Nephron (organoid): ENCODE results near the gene MELTF.

Experiments
- H3K27ac Mint-ChIP-seq, 3 experiments: 2 replicates each; pipeline ENCODE4 v1.8.0; 2020; ENCODE audit warnings: mixed read lengths in 3 of 3, mild to moderate bottlenecking in 2 of 3, moderate library complexity in 1 of 3
- H3K27me3 Mint-ChIP-seq: 2 replicates; pipeline ENCODE4 v1.8.0; 2021; ENCODE audit warnings: low read depth, mild to moderate bottlenecking, moderate library complexity, mixed read lengths
- H3K36me3 Mint-ChIP-seq: 2 replicates; pipeline ENCODE4 v1.8.0; 2020; ENCODE audit warnings: low read depth, mixed read lengths
- H3K4me1 Mint-ChIP-seq: 2 replicates; pipeline ENCODE4 v1.8.0; 2020; ENCODE audit warnings: mixed read lengths
- H3K4me3 Mint-ChIP-seq, 3 experiments: 2 replicates each; pipeline ENCODE4 v1.8.0; 2020; ENCODE audit warnings: mild to moderate bottlenecking in 3 of 3, mixed read lengths in 3 of 3, moderate library complexity in 2 of 3
- H3K9me3 Mint-ChIP-seq: 2 replicates; pipeline ENCODE4 v1.8.0; 2020; ENCODE audit warnings: mixed read lengths
- TF ChIP-seq, protein P1 (sequence below), 3 experiments: fragments of 200-600 bp; sonication (generic); IDR thresholded peaks; one replicate each; pipeline ENCODE4 v1.5.0; 2021; ENCODE audit warnings: antibody characterized with exemption in 3 of 3; ENCODE audit not compliant: unreplicated experiment in 3 of 3

MELTF gene

GRCh38 chr3:196962108-196962929 is 67.3 kb downstream of the MELTF start:
- no peaks in the 10 kb centered on the region for H3K9me3 Mint-ChIP-seq
- H3K4me1 Mint-ChIP-seq, result no peaks in the 10 kb centered on the region
- H3K27ac Mint-ChIP-seq, result peak overlapping the region in 1 of 3 experiments; percentile 42
- no peak overlapping the region for H3K4me3 Mint-ChIP-seq
- TF ChIP-seq, protein P1, sequence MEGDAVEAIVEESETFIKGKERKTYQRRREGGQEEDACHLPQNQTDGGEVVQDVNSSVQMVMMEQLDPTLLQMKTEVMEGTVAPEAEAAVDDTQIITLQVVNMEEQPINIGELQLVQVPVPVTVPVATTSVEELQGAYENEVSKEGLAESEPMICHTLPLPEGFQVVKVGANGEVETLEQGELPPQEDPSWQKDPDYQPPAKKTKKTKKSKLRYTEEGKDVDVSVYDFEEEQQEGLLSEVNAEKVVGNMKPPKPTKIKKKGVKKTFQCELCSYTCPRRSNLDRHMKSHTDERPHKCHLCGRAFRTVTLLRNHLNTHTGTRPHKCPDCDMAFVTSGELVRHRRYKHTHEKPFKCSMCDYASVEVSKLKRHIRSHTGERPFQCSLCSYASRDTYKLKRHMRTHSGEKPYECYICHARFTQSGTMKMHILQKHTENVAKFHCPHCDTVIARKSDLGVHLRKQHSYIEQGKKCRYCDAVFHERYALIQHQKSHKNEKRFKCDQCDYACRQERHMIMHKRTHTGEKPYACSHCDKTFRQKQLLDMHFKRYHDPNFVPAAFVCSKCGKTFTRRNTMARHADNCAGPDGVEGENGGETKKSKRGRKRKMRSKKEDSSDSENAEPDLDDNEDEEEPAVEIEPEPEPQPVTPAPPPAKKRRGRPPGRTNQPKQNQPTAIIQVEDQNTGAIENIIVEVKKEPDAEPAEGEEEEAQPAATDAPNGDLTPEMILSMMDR (IDR thresholded peaks at IDR 0.05; ENCODE audit: unreplicated experiment in 3 of 3), result no peak
- no peaks in the 10 kb centered on the region for H3K36me3 Mint-ChIP-seq
- peaks cover 41% of the 10 kb centered on the region for H3K27me3 Mint-ChIP-seq

DNA sequence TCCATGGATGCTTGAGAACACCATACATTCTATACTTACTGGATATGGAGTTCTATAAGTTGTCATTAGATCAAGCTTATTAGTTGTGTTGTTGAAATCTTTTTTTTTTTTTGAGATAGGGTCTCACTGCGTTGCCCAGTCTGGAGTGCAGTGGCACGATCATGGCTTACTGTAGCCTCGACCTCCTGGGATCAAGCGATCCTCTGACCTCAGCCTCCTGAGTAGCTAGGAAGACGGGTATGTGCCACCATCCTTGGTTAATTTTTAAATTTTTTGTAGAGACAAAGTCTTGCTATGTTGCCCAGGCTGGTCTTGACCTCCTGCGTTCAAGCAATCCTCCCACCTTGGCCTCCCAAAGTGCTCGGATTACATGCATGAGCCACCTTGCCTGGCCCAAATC is 74.8 kb downstream of the MELTF start:
- H3K4me1 Mint-ChIP-seq, result no peaks in the 10 kb centered on the region
- H3K36me3 Mint-ChIP-seq, result no peaks in the 10 kb centered on the region
- TF ChIP-seq, protein P1 (IDR thresholded peaks at IDR 0.05; ENCODE audit: unreplicated experiment in 3 of 3), result no peak
- H3K27me3 Mint-ChIP-seq, result peaks cover 16% of the 10 kb centered on the region
- H3K27ac Mint-ChIP-seq, result no peak overlapping the region
- no peaks in the 10 kb centered on the region for H3K9me3 Mint-ChIP-seq
- no peak overlapping the region for H3K4me3 Mint-ChIP-seq
